Parathyroid adenoma (tissue), 2 donors: ENCODE results near the gene VRK3.

Experiments used
- H2AFZ ChIP-seq: fragments of 300-600 bp; sonication (generic); one replicate; pipeline ENCODE4 v1.7.0; 2017; ENCODE audit warnings: antibody characterized with exemption, mild to moderate bottlenecking
- H3K27ac ChIP-seq: fragments of 300-600 bp; sonication (generic); one replicate; pipeline ENCODE4 v1.7.0; 2017
- H3K27me3 ChIP-seq: fragments of 300-600 bp; sonication (generic); one replicate; pipeline ENCODE4 v1.7.0; 2017; ENCODE audit warnings: low read length; ENCODE audit not compliant: control insufficient read depth, insufficient read depth
- H3K36me3 ChIP-seq: fragments of 300-600 bp; sonication (generic); one replicate; pipeline ENCODE4 v1.7.0; 2017; ENCODE audit warnings: low read length; ENCODE audit not compliant: control insufficient read depth, insufficient read depth
- H3K4me1 ChIP-seq: fragments of 300-600 bp; sonication (generic); one replicate; pipeline ENCODE4 v1.7.0; 2017; ENCODE audit warnings: control low read depth
- H3K4me2 ChIP-seq: fragments of 300-600 bp; sonication (generic); one replicate; pipeline ENCODE4 v1.7.0; 2017; ENCODE audit warnings: low read length
- H3K4me3 ChIP-seq: fragments of 300-600 bp; sonication (generic); one replicate; pipeline ENCODE4 v1.7.0; 2017; ENCODE audit warnings: low read depth, low read length
- H3K79me2 ChIP-seq: fragments of 300-600 bp; sonication (generic); one replicate; pipeline ENCODE4 v1.7.0; 2017; ENCODE audit warnings: control low read depth
- H3K9ac ChIP-seq: fragments of 300-600 bp; sonication (generic); one replicate; pipeline ENCODE4 v1.7.0; 2017; ENCODE audit warnings: mild to moderate bottlenecking
- H3K9me3 ChIP-seq: fragments of 300-600 bp; sonication (generic); one replicate; pipeline ENCODE4 v1.7.0; 2017; ENCODE audit warnings: low read length; ENCODE audit not compliant: control insufficient read depth
- CTCF ChIP-seq: fragments of 300-600 bp; sonication (generic); IDR thresholded peaks from one replicate; pipeline ENCODE4 v1.7.0; 2017; ENCODE audit warnings: antibody characterized with exemption, mild to moderate bottlenecking
- donor health status: primary hyperparathyroidism.

VRK3 gene

GRCh38 chr19:50022823-50023222, 2.3 kb downstream of the VRK3 start:
- H3K9ac ChIP-seq, result no peak overlapping the region
- H3K4me2 ChIP-seq, result no peak overlapping the region
- no peak overlapping the region for H3K4me3 ChIP-seq
- H3K9me3 ChIP-seq, result no peaks in the 10 kb centered on the region
- H3K27ac ChIP-seq, result no peak overlapping the region
- H3K36me3 ChIP-seq, result no peaks in the 10 kb centered on the region
- peaks cover 27% of the 10 kb centered on the region for H3K79me2 ChIP-seq
- H2AFZ ChIP-seq, result no peak overlapping the region
- no peaks in the 10 kb centered on the region for H3K27me3 ChIP-seq
- H3K4me1 ChIP-seq, result peaks cover 4% of the 10 kb centered on the region
- no peak for TF ChIP-seq CTCF

- Histone ChIP-seq H3K27ac (no peak overlapping the region), H2AFZ (no peak overlapping the region), H3K27me3 (no peaks in the 10 kb centered on the region), H3K9ac (no peak overlapping the region), H3K4me1 (no peaks in the 10 kb centered on the region), H3K4me3 (no peak overlapping the region), H3K79me2 (peaks cover 18% of the 10 kb centered on the region), H3K4me2 (no peak overlapping the region), H3K9me3 (no peaks in the 10 kb centered on the region), H3K36me3 (no peaks in the 10 kb centered on the region)
- no peak for TF ChIP-seq CTCF
These were observed 4.7 kb downstream of the VRK3 start for GRCh38 chr19:50020481-50020880.

- Histone ChIP-seq H3K4me1 (no peaks in the 10 kb centered on the region), H3K79me2 (peaks cover 5% of the 10 kb centered on the region), H3K27me3 (no peaks in the 10 kb centered on the region), H3K9me3 (no peaks in the 10 kb centered on the region), H3K36me3 (no peaks in the 10 kb centered on the region), H3K27ac (no peak overlapping the region), H3K4me2 (no peak overlapping the region), H2AFZ (no peak overlapping the region), H3K4me3 (no peak overlapping the region), H3K9ac (no peak overlapping the region)
- TF ChIP-seq CTCF, result no peak
These were observed 8.9 kb downstream of the VRK3 start for GRCh38 chr19:50016225-50016807.

- Histone ChIP-seq H3K27me3 (no peaks in the 10 kb centered on the region), H3K4me3 (no peak overlapping the region), H3K4me2 (no peak overlapping the region), H2AFZ (no peak overlapping the region), H3K79me2 (peaks cover 10% of the 10 kb centered on the region), H3K27ac (no peak overlapping the region), H3K4me1 (no peaks in the 10 kb centered on the region), H3K36me3 (no peaks in the 10 kb centered on the region), H3K9me3 (no peaks in the 10 kb centered on the region), H3K9ac (no peak overlapping the region)
- TF ChIP-seq CTCF, result no peak
These were observed 16.6 kb downstream of the VRK3 start for GRCh38 chr19:50008532-50008931.

- H3K27ac ChIP-seq, result no peak overlapping the region
- H3K36me3 ChIP-seq, result no peaks in the 10 kb centered on the region
- H3K4me1 ChIP-seq, result no peaks in the 10 kb centered on the region
- H3K79me2 ChIP-seq, result peaks cover 8% of the 10 kb centered on the region
- no peak overlapping the region for H3K4me3 ChIP-seq
- no peak for TF ChIP-seq CTCF
- no peak overlapping the region for H3K4me2 ChIP-seq
- no peaks in the 10 kb centered on the region for H3K27me3 ChIP-seq
- no peaks in the 10 kb centered on the region for H3K9me3 ChIP-seq
- no peak overlapping the region for H2AFZ ChIP-seq
- H3K9ac ChIP-seq, result no peak overlapping the region
These were observed 17.2 kb downstream of the VRK3 start for GRCh38 chr19:50007947-50008346.
